ENCODE data around the gene PFKL.
A peak's percentile ranks its signal among the peaks of the same experiment; 100 is the strongest.
"Not testable (repeated sequence)": the region's sequence is repeated elsewhere in the genome, so short reads cannot be mapped to it uniquely, and the experiment has no call there.

The PFKL gene

GRCh38 chr21:44279354-44280260 lies 20.2 kb upstream of the PFKL start:
- H3K27me3 ChIP-seq (ENCODE audit: insufficient read depth, insufficient read length), result no peaks in the 10 kb centered on the region
- 0 out of 2 replicates have a peak, but pooled peaks cover 4% of the 10 kb centered on the region for H3K9me3 ChIP-seq (ENCODE audit: insufficient read depth, low read length)
- TF ChIP-seq YY1 (IDR thresholded peaks at IDR 0.05; ENCODE audit: insufficient read depth, insufficient read length) (no peak), ZNF274 (IDR thresholded peaks at IDR 0.05; ENCODE audit: low read depth, low read length) (no peak), SUZ12 (IDR thresholded peaks at IDR 0.05; ENCODE audit: extremely low read depth, insufficient read depth, insufficient read length) (no peak)
- peaks cover 30% of the 10 kb centered on the region for H3K4me1 ChIP-seq (ENCODE audit: insufficient read depth, insufficient read length)
- H3K9ac ChIP-seq (ENCODE audit: insufficient read length, low read depth), result no peak overlapping the region
- H3K36me3 ChIP-seq (ENCODE audit: insufficient read depth, insufficient read length, low read length), result no peaks in the 10 kb centered on the region
- H3K4me3 ChIP-seq (ENCODE audit: insufficient read length, low read depth), result no peak overlapping the region
- DNase-seq (ENCODE audit: low read depth, low spot score), result no peak

GRCh38 chr21:44281801-44282200 lies 18.1 kb upstream of the PFKL start:
- H3K27me3 ChIP-seq (ENCODE audit: insufficient read depth, insufficient read length), result no peaks in the 10 kb centered on the region
- H3K4me1 ChIP-seq (ENCODE audit: insufficient read depth, insufficient read length), result peaks cover 46% of the 10 kb centered on the region
- H3K4me3 ChIP-seq (ENCODE audit: insufficient read length, low read depth), result no peak overlapping the region
- DNase-seq (ENCODE audit: low read depth, low spot score), result no peak
- H3K36me3 ChIP-seq (ENCODE audit: insufficient read depth, insufficient read length, low read length), result no peaks in the 10 kb centered on the region
- no peaks in the 10 kb centered on the region for H3K9me3 ChIP-seq (ENCODE audit: insufficient read depth, low read length)
- TF ChIP-seq YY1 (IDR thresholded peaks at IDR 0.05; ENCODE audit: insufficient read depth, insufficient read length) (no peak), SUZ12 (IDR thresholded peaks at IDR 0.05; ENCODE audit: extremely low read depth, insufficient read depth, insufficient read length) (no peak), ZNF274 (IDR thresholded peaks at IDR 0.05; ENCODE audit: low read depth, low read length) (no peak)
- peak overlapping the region; percentile 51 for H3K9ac ChIP-seq (ENCODE audit: insufficient read length, low read depth)

- no peak overlapping the region for H3K4me3 ChIP-seq (ENCODE audit: insufficient read length, low read depth)
- H3K36me3 ChIP-seq (ENCODE audit: insufficient read depth, insufficient read length, low read length), result no peaks in the 10 kb centered on the region
- no peaks in the 10 kb centered on the region for H3K9me3 ChIP-seq (ENCODE audit: insufficient read depth, low read length)
- no peak for DNase-seq (ENCODE audit: low read depth, low spot score)
- H3K27me3 ChIP-seq (ENCODE audit: insufficient read depth, insufficient read length), result no peaks in the 10 kb centered on the region
- TF ChIP-seq SUZ12 (IDR thresholded peaks at IDR 0.05; ENCODE audit: extremely low read depth, insufficient read depth, insufficient read length), result no peak
- TF ChIP-seq YY1 (IDR thresholded peaks at IDR 0.05; ENCODE audit: insufficient read depth, insufficient read length), result no peak
- no peak for TF ChIP-seq ZNF274 (IDR thresholded peaks at IDR 0.05; ENCODE audit: low read depth, low read length)
- peak overlapping the region; percentile 51 for H3K9ac ChIP-seq (ENCODE audit: insufficient read length, low read depth)
- peaks cover 46% of the 10 kb centered on the region for H3K4me1 ChIP-seq (ENCODE audit: insufficient read depth, insufficient read length)
Measured at GRCh38 chr21:44282370-44282769, 17.5 kb upstream of the PFKL start.

- not testable (repeated sequence) for H3K4me3 ChIP-seq (ENCODE audit: insufficient read length, low read depth); H3K9me3 ChIP-seq (ENCODE audit: insufficient read depth, low read length); H3K9ac ChIP-seq (ENCODE audit: insufficient read length, low read depth); H3K36me3 ChIP-seq (ENCODE audit: insufficient read depth, insufficient read length, low read length); H3K27me3 ChIP-seq (ENCODE audit: insufficient read depth, insufficient read length); DNase-seq (ENCODE audit: low read depth, low spot score)
- H3K4me1 ChIP-seq (ENCODE audit: insufficient read depth, insufficient read length), result peaks cover 49% of the 10 kb centered on the region
Measured at GRCh38 chr21:44283211-44283785, 16.6 kb upstream of the PFKL start.

GRCh38 chr21:44283948-44284347 lies 15.9 kb upstream of the PFKL start:
- Histone ChIP-seq H3K27me3 (ENCODE audit: insufficient read depth, insufficient read length) (peaks cover 4% of the 10 kb centered on the region), H3K4me3 (ENCODE audit: insufficient read length, low read depth) (no peak overlapping the region), H3K4me1 (ENCODE audit: insufficient read depth, insufficient read length) (peaks cover 49% of the 10 kb centered on the region), H3K36me3 (ENCODE audit: insufficient read depth, insufficient read length, low read length) (no peaks in the 10 kb centered on the region), H3K9me3 (ENCODE audit: insufficient read depth, low read length) (no peaks in the 10 kb centered on the region), H3K9ac (ENCODE audit: insufficient read length, low read depth) (peak overlapping the region; percentile 71)
- no peak for DNase-seq (ENCODE audit: low read depth, low spot score)
- no peak for TF ChIP-seq YY1 (IDR thresholded peaks at IDR 0.05; ENCODE audit: insufficient read depth, insufficient read length)
- TF ChIP-seq ZNF274 (IDR thresholded peaks at IDR 0.05; ENCODE audit: low read depth, low read length), result no peak
- no peak for TF ChIP-seq SUZ12 (IDR thresholded peaks at IDR 0.05; ENCODE audit: extremely low read depth, insufficient read depth, insufficient read length)

- Histone ChIP-seq H3K27me3 (ENCODE audit: insufficient read depth, insufficient read length) (peaks cover 4% of the 10 kb centered on the region), H3K9me3 (ENCODE audit: insufficient read depth, low read length) (no peaks in the 10 kb centered on the region), H3K4me1 (ENCODE audit: insufficient read depth, insufficient read length) (peaks cover 47% of the 10 kb centered on the region), H3K4me3 (ENCODE audit: insufficient read length, low read depth) (no peak within 1 kb of the TSS), H3K9ac (ENCODE audit: insufficient read length, low read depth) (peak within 1 kb of the TSS; percentile 22), H3K36me3 (ENCODE audit: insufficient read depth, insufficient read length, low read length) (no peaks in the 10 kb centered on the region)
- TF ChIP-seq ZNF274 (IDR thresholded peaks at IDR 0.05; ENCODE audit: low read depth, low read length), result no peak
- TF ChIP-seq SUZ12 (IDR thresholded peaks at IDR 0.05; ENCODE audit: extremely low read depth, insufficient read depth, insufficient read length), result no peak
- no peak for TF ChIP-seq YY1 (IDR thresholded peaks at IDR 0.05; ENCODE audit: insufficient read depth, insufficient read length)
- DNase-seq (ENCODE audit: low read depth, low spot score), result no peak
Measured at GRCh38 chr21:44285138-44285992, 14.5 kb upstream of the PFKL start, which contains the start of gene AIRE. Gene AIRE, plus strand, starts transcription at chr21:44285876. Its CDS starts 131 bp downstream, at chr21:44286007.
